GM23338 (cell line): ENCODE results near the gene MFAP3L. TPM values are rescaled to one million over a fixed set of nuclear protein-coding genes. Genes with fewer than 3 reads are reported as not detected.

Experiments
- ATAC-seq: fragments of 200-7000 bp; cut with Tn5 transposase; 3 replicates; pipeline ENCODE4 v1.9.1; 2020
- DNase-seq: peaks from one replicate; pipeline ENCODE4 v3.0.0-alpha.2; 2015; ENCODE audit warnings: low spot score
- H2AFZ ChIP-seq: fragments of 200-600 bp; sonication (generic); 2 replicates; pipeline ENCODE4 v1.8.0; 2016; ENCODE audit warnings: antibody characterized with exemption, mild to moderate bottlenecking, moderate library complexity
- H3F3A ChIP-seq: fragments of 200-600 bp; sonication (generic); replicated peaks from 2 replicates; pipeline ENCODE4 v1.8.0; 2017; ENCODE audit warnings: antibody characterized with exemption, mixed run types, low read depth
- H3K27ac ChIP-seq: fragments of 200-600 bp; sonication (generic); 2 replicates; pipeline ENCODE4 v1.6.1; 2016; ENCODE audit warnings: low read depth
- H3K27me3 ChIP-seq: fragments of 200-600 bp; sonication (generic); 2 replicates; pipeline ENCODE4 v1.8.0; 2016; ENCODE audit warnings: mild to moderate bottlenecking, mixed run types, moderate library complexity; ENCODE audit not compliant: insufficient read depth
- H3K36me3 ChIP-seq: fragments of 200-600 bp; sonication (generic); 2 replicates; pipeline ENCODE4 v1.8.0; 2016; ENCODE audit warnings: mild to moderate bottlenecking; ENCODE audit not compliant: insufficient read depth
- H3K4me1 ChIP-seq: fragments of 200-600 bp; sonication (generic); 2 replicates; pipeline ENCODE4 v1.8.0; 2016; ENCODE audit warnings: mild to moderate bottlenecking, moderate library complexity; ENCODE audit not compliant: insufficient read depth
- H3K4me2 ChIP-seq: fragments of 200-600 bp; sonication (generic); 2 replicates; pipeline ENCODE4 v1.7.1; 2017; ENCODE audit warnings: mixed run types
- H3K4me3 ChIP-seq: fragments of 200-600 bp; sonication (generic); 2 replicates; pipeline ENCODE4 v1.6.1; 2016; ENCODE audit warnings: mixed run types
- H3K79me2 ChIP-seq: fragments of 200-600 bp; sonication (generic); replicated peaks from 2 replicates; pipeline ENCODE4 v1.8.0; 2017; ENCODE audit warnings: mild to moderate bottlenecking; ENCODE audit not compliant: insufficient read depth
- H3K9me2 ChIP-seq: fragments of 200-600 bp; sonication (generic); 2 replicates; pipeline ENCODE4 v1.8.0; 2017; ENCODE audit not compliant: insufficient read depth
- H4K20me1 ChIP-seq: fragments of 200-600 bp; sonication (generic); replicated peaks from 2 replicates; pipeline ENCODE4 v1.8.0; 2017; ENCODE audit warnings: mild to moderate bottlenecking; ENCODE audit not compliant: insufficient read depth
- H3K27ac Mint-ChIP-seq: 2 replicates; pipeline ENCODE4 v1.8.0; 2020; ENCODE audit warnings: inconsistent platforms, mild to moderate bottlenecking, moderate library complexity, mixed read lengths
- H3K27me3 Mint-ChIP-seq: 3 replicates; pipeline ENCODE4 v1.8.0; 2022; ENCODE audit warnings: low read depth, mild to moderate bottlenecking, moderate library complexity, mixed read lengths, inconsistent platforms; ENCODE audit not compliant: insufficient read depth, poor library complexity
- H3K36me3 Mint-ChIP-seq: 3 replicates; pipeline ENCODE4 v1.8.0; 2021; ENCODE audit warnings: low read depth, mild to moderate bottlenecking, inconsistent platforms, moderate library complexity, mixed read lengths
- H3K4me1 Mint-ChIP-seq: 3 replicates; pipeline ENCODE4 v1.8.0; 2020; ENCODE audit warnings: mild to moderate bottlenecking, inconsistent platforms, mixed read lengths
- H3K4me3 Mint-ChIP-seq: 3 replicates; pipeline ENCODE4 v1.8.0; 2021; ENCODE audit warnings: moderate library complexity, mild to moderate bottlenecking, inconsistent platforms, mixed read lengths
- H3K9me3 Mint-ChIP-seq: 3 replicates; pipeline ENCODE4 v1.8.0; 2020; ENCODE audit warnings: moderate library complexity, mild to moderate bottlenecking, inconsistent platforms, mixed read lengths
- EZH2 ChIP-seq: fragments of 200-600 bp; sonication (generic); IDR thresholded peaks from one replicate; pipeline ENCODE4 v1.8.0; 2017; ENCODE audit warnings: antibody characterized with exemption, mild to moderate bottlenecking, low read depth; ENCODE audit not compliant: unreplicated experiment
- JUNB ChIP-seq: IDR thresholded peaks from one replicate; pipeline ENCODE4 v1.6.1; 2016; ENCODE audit warnings: antibody characterized with exemption; ENCODE audit not compliant: unreplicated experiment
- REST ChIP-seq: IDR thresholded peaks from one replicate; pipeline ENCODE4 v1.6.1; 2018; ENCODE audit warnings: antibody characterized with exemption; ENCODE audit not compliant: unreplicated experiment
- STAT1 ChIP-seq: IDR thresholded peaks from one replicate; pipeline ENCODE4 v1.6.1; 2016; ENCODE audit warnings: antibody characterized with exemption; ENCODE audit not compliant: unreplicated experiment
- ZNF114 ChIP-seq: fragments of 250-450 bp; sonication (Bioruptor Pico); IDR thresholded peaks from 2 replicates; pipeline ENCODE4 v1.5.0; 2020; ENCODE audit warnings: mild to moderate bottlenecking, moderate library complexity
- ZNF331 ChIP-seq: fragments of 250-450 bp; sonication (Bioruptor Pico); IDR thresholded peaks from 2 replicates; pipeline ENCODE4 v1.5.0; 2020; ENCODE audit warnings: low read depth, mild to moderate bottlenecking, moderate library complexity
- ZNF462 ChIP-seq: fragments of 250-450 bp; sonication (Bioruptor Pico); IDR thresholded peaks from 2 replicates; pipeline ENCODE4 v1.5.0; 2020; ENCODE audit warnings: mild to moderate bottlenecking, moderate library complexity
- polyA plus RNA-seq: library from polyadenylated mRNA; unstranded; fragments of >200 nt; fragmentation: Nextera tagmentation; extraction: Ambion mirVana; gene quantifications from 2 replicates; pipeline ENCODE4 v1.2.1, GENCODE V29; 2016
- total RNA-seq: library from RNA; depleted of rRNA; stranded (reverse); fragments of >200 nt; shearing (Covaris generic); gene quantifications from 2 replicates; pipeline ENCODE4 v1.2.3, GENCODE V29; 2014
- TF ChIP-seq, protein P1 (sequence below): IDR thresholded peaks from 2 replicates; pipeline ENCODE4 v1.6.1; 2016; ENCODE audit warnings: antibody characterized with exemption
- TF ChIP-seq, protein P2 (sequence below), 2 experiments: fragments of 200-600 bp in 1 of 2; sonication (generic) in 1 of 2; conservative IDR thresholded peaks; 2 replicates each; pipeline versions ENCODE4 v1.5.1 to v1.6.1; 2016 to 2017; ENCODE audit warnings: antibody characterized with exemption in 2 of 2, low read depth in 2 of 2, mild to moderate bottlenecking in 2 of 2, moderate library complexity in 1 of 2

Gene MFAP3L
- total and polyA plus RNA-seq, 2 experiments from 2014 or later: 3.4 to 7.9 TPM

DNA sequence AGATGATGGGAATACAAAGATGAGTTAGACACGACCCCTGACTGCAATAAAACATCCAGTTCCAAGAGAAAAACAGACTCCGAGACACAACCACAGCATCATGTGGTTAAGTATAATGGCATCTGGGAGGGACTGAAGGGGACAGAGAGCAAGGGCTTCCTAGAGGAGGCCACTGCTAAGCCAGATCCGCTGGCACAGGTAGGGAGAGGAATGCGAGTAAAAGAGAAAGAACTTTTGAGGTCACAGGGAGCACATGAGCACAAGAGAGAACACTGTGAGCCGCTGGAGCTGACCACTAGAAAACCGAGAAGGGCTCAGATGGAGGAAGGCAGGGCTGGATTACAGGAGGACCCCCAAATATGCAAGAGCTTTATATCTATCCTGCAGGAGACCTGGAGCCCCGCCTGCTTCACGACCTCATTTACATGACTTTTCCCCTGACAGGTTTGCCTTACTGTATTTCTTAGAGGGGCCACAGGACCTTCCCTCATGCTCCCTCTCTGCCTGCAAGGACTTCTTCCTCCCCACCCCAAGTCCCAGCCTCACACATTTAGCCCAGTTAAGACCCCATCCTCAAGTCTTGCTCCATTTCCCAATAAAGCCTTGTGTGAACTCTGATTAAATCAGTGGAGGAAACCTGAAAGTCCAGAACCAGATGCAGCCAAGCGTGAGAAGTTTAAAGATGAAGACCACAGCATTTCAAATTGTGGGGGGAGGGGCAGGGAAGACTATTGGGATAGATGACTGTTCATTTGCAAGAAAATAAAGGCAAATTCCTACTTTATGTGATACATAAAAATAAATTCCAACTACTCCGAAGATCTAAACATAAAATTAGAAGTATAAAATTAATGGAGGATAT is 29.6 kb downstream of the MFAP3L start:
- H3K27me3 Mint-ChIP-seq: no peaks in the 10 kb centered on the region
- Histone ChIP-seq H3K79me2 (no peaks in the 10 kb centered on the region), H3K27ac (0 out of 2 replicates have a peak overlapping the region, but pooled peaks have one; percentile 59), H3K36me3 (no peaks in the 10 kb centered on the region), H3K4me3 (no peak overlapping the region), H3F3A (no peaks in the 10 kb centered on the region), H4K20me1 (no peaks in the 10 kb centered on the region), H3K4me2 (peak overlapping the region; percentile 19; the same call in 1 of the 2 replicates), H3K9me2 (peaks cover 2% of the 10 kb centered on the region), H3K4me1 (peaks cover 13% of the 10 kb centered on the region), H3K27me3 (no peaks in the 10 kb centered on the region), H2AFZ (peak overlapping the region; percentile 60; the same call in 1 of the 2 replicates)
- no peak for TF ChIP-seq ZNF331
- no peak for TF ChIP-seq ZNF114 (CRISPR knock-in tag)
- TF ChIP-seq STAT1: no peak
- TF ChIP-seq JUNB: no peak
- TF ChIP-seq, protein P1, sequence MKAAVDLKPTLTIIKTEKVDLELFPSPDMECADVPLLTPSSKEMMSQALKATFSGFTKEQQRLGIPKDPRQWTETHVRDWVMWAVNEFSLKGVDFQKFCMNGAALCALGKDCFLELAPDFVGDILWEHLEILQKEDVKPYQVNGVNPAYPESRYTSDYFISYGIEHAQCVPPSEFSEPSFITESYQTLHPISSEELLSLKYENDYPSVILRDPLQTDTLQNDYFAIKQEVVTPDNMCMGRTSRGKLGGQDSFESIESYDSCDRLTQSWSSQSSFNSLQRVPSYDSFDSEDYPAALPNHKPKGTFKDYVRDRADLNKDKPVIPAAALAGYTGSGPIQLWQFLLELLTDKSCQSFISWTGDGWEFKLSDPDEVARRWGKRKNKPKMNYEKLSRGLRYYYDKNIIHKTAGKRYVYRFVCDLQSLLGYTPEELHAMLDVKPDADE: no peak
- TF ChIP-seq REST: no peak
- TF ChIP-seq ZNF462 (CRISPR knock-in tag): no peak
- no peak for TF ChIP-seq EZH2
- TF ChIP-seq, protein P2, sequence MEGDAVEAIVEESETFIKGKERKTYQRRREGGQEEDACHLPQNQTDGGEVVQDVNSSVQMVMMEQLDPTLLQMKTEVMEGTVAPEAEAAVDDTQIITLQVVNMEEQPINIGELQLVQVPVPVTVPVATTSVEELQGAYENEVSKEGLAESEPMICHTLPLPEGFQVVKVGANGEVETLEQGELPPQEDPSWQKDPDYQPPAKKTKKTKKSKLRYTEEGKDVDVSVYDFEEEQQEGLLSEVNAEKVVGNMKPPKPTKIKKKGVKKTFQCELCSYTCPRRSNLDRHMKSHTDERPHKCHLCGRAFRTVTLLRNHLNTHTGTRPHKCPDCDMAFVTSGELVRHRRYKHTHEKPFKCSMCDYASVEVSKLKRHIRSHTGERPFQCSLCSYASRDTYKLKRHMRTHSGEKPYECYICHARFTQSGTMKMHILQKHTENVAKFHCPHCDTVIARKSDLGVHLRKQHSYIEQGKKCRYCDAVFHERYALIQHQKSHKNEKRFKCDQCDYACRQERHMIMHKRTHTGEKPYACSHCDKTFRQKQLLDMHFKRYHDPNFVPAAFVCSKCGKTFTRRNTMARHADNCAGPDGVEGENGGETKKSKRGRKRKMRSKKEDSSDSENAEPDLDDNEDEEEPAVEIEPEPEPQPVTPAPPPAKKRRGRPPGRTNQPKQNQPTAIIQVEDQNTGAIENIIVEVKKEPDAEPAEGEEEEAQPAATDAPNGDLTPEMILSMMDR (conservative IDR thresholded peaks at IDR 0.05; ENCODE audit: low read depth in 2 of 2): no peak
- ATAC-seq (peak; percentile 61), DNase-seq (peak; percentile 9)
- no peaks in the 10 kb centered on the region for H3K9me3 Mint-ChIP-seq
- peaks cover 14% of the 10 kb centered on the region for H3K4me1 Mint-ChIP-seq
- peaks cover 5% of the 10 kb centered on the region; the same call in 2 of the 3 replicates for H3K36me3 Mint-ChIP-seq
- no peak overlapping the region for H3K4me3 Mint-ChIP-seq
- H3K27ac Mint-ChIP-seq: no peak overlapping the region; the same call in 1 of the 2 replicates
